Posterior vena cava (tissue), 2 donors: ENCODE results near the gene MOGAT2. TPM values are rescaled to one million over a fixed set of nuclear protein-coding genes. Genes with fewer than 3 reads are reported as not detected.
"Not testable (repeated sequence)": the region's sequence is repeated elsewhere in the genome, so short reads cannot be mapped to it uniquely, and the experiment has no call there.

Source experiments
- DNase-seq: peaks from one replicate; pipeline ENCODE4 v3.0.0-alpha.2; 2020; ENCODE audit warnings: low spot score
- intact Hi-C, 2 donors: fragments of 100-400 bp; cut with DNase I; formaldehyde crosslinking; loops; one replicate each; pipeline versions ENCODE4 v1.14.1 to v1.14.2; 2022 to 2023
- long read RNA-seq, 2 donors: library from polyadenylated mRNA; unstranded; transcript quantifications; one replicate each; pipeline ENCODE4 v2.0.0, GENCODE V29; 2020 to 2021
- total RNA-seq, 2 donors: library from RNA; stranded (reverse); fragmentation: NEBNext Ultra II Directional; extraction: Animal tissue kit (Norgen Biotek cat#: 25700); gene quantifications; one replicate each; pipeline ENCODE4 v1.2.1, GENCODE V29; 2021
- donor health status: DM: yes; HTN: yes; CAD: no.
- donor health status: DM: yes; HTN: yes; CAD: no.

Gene MOGAT2
- total RNA-seq, result not detected
- long read RNA-seq, donor 1, result 0 reads
- long read RNA-seq, donor 2, result 0 reads

DNA sequence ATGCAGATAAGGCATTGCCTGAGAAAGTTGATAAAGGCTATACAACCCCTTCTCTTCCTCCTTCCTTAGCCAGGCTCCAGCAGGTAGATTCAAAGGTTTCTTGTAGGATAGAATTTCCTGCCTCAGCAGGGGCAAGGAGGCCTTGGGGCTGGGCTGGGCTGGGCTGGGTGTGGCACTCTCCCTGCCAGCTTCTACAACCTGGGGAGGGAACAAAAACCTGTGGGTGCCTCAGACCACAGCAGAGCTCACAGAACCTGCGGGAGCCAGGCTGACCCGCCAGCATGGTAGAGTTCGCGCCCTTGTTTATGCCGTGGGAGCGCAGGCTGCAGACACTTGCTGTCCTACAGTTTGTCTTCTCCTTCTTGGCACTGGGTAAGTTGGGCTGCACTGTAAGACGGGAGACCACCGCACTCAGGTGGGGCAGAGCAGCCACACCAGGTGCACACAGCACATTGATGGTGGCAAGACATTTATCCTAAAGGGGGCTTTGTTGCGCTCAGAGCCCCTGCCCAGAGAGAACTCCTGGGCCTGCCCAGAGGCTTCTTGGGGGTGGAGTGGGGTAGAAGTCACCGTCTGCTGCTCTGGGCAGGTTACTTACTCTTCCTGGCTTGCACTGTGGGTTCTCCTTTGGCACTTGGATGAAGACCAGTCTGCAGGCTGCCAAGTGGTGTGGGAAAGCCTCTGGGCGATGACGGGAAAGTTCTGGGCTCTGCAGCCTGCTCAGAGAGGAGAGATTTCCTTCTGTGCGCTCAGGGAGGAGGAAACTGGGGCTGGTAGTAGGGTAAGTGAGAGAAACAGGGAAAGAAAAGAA is at the start of gene MOGAT2:
MOGAT2 (plus strand) TSS at position 231 of the 811 bp plus-strand sequence; CDS start at position 282, 51 bp downstream.
- intact Hi-C loops, result no loop called here
- DNase-seq, result peak; percentile 45

GRCh38 chr11:75668451-75669297 is 49.0 kb upstream of the MOGAT2 start, which contains the start of gene MAP6:
Gene MAP6 (minus strand): TSS chr11:75669038. CDS start chr11:75668369, 669 bp downstream.
- DNase-seq, result peak; percentile 79
- intact Hi-C loops, result no loop called here

- no peak for DNase-seq
- intact Hi-C loops, result no loop called here
These were observed 43.6 kb upstream of the MOGAT2 start for GRCh38 chr11:75673977-75674582.

GRCh38 chr11:75677275-75677674 is 40.4 kb upstream of the MOGAT2 start:
- DNase-seq, result no peak
- intact Hi-C loops, result no loop called here

GRCh38 chr11:75677909-75678308 is 39.7 kb upstream of the MOGAT2 start:
- no peak for DNase-seq
- intact Hi-C loops, result no loop called here

GRCh38 chr11:75678620-75679259 is 38.9 kb upstream of the MOGAT2 start:
- no peak for DNase-seq
- intact Hi-C loops, result no loop called here

GRCh38 chr11:75679566-75679965 is 38.1 kb upstream of the MOGAT2 start:
- intact Hi-C loops, result no loop called here
- DNase-seq, result no peak

DNA sequence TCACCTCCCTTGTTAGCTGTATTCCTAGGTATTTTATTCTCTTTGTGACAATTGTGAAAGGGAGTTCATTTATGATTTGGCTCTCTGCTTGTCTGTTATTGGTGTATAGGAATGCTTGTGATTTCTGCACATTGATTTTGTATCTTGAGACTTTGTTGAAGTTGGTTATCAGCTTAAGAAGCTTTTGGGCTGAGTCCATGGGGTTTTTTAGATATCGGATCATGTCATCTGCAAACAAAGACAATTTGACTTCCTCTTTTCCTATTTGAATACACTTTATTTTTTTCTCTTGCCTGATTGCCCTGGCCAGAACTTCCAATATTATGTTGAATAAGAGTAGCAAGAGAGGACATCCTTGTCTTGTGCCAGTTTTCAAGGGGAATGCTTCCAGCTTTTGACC is 33.8 kb upstream of the MOGAT2 start:
- DNase-seq, intact Hi-C loops: not testable (repeated sequence)

DNA sequence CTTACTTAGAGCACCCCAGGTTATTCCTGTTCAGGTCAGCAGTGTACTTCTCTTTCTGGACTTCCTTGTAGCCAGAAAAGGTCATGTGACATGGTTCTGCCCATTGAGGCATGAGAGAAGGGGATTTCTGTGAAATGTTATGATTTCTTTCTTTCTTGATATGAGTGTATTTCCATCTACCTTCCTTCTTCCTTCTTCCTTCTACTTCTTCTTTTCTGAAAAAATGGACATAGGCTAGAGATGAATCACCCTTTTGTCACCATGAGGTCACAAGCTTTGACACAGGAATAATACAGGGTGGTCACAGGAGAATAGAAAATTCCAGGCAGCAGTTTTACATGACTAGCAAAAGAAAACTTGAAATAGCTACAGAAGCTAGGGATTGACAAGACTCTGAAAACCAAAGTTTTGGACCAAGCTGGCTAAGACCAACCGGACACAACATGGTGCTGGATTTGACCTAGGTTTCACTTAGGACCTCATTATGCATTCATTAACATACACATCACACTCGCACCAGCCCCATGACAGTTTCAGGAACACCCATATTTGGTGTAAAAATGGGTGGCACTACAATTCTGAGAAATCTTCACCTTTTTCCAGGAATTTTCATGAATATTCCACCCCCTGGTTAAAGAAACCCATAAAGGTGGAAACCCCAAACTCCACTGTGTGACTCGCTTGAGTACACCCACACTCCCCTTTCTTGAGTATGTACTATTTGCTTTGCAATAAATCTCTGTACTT is 27.6 kb upstream of the MOGAT2 start:
- intact Hi-C loops, result no loop called here
- DNase-seq, result no peak

DNA sequence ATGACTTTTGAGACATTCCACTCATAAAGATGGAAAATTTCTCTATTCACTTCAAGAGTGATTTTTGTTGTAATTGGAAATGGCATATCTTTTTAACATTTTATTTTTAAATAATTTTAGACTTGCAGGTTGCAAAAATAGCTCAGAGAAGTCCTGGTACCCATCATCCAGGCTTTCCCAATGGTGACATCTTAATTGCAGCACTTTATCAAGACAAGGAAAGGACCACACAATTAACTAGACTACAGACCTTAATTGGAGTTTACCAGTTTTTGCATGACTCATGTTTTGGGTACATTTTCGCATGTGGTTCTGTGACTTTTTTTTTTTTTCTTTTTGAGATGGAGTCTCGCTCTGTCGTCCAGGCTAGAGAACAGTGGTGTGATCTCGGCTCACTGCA is 25.8 kb upstream of the MOGAT2 start:
- intact Hi-C loops, result no loop called here
- DNase-seq, result no peak

- DNase-seq, result no peak
- intact Hi-C loops, result no loop called here
These were observed 19.6 kb upstream of the MOGAT2 start for GRCh38 chr11:75697906-75698581.

DNA sequence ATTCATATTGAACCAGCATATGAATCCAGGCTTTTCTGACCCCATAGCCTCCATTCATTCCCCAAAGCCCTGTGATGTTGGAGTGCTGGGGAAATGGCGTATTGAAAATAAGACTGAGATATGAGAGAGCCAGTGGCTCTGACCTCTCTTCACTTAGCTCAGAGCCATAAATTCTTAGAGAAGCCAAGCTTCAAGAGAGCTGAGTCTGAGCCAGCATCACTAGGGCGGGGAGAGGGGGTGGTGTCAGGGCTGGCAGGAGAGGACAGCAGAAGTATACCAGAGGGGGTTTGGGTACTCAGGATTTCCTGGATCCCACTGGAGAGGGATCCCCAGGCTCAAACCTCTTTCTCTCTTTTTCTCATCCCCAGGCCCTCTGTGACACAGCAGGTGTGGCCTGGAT is 16.7 kb upstream of the MOGAT2 start:
- DNase-seq, result no peak
- intact Hi-C loops, result no loop called here

GRCh38 chr11:75703695-75704237 is 13.9 kb upstream of the MOGAT2 start:
- DNase-seq, result no peak
- intact Hi-C loops, result no loop called here

DNA sequence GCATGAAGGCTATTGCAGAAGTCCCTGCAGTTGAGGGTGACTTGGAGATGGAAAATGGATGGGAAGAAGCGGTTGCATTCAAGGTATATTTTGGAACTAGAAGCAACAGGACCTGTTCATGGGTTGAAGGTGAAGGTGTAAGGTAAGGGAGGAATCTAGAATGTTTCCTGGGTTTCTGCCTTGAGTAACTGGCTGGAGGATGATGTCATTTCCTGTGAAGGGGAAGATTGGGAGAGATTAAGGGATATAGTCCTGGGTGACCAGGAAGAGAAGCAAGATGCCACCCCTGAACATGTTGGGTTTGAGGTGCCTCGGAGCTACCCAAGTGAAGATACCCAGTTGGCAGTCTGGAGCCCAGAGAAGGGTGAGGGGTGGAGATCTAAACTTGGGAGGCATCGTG is 12.1 kb upstream of the MOGAT2 start:
- DNase-seq, result no peak
- intact Hi-C loops, result no loop called here

- intact Hi-C loops, result no loop called here
- DNase-seq, result peak; percentile 88
These were observed 11.3 kb upstream of the MOGAT2 start for GRCh38 chr11:75706260-75706729.

DNA sequence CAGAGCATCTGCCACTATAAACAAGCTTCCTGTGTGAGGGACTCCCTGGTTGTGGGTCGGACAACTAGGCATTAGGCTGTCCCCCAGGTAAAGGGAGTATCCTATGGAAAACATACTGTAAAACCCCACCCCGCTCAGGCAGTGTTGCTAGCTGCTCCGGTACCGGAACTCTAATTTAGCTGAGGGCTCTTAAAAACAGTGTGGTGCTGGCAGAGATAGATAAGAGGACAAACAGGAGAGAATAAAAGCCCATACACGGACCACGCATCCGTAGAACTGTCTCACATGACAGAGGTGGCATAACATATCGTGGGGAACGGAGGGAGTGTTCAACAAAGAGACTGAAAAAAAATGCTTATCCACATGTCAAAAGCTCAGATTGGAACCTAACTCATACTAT is 3.4 kb upstream of the MOGAT2 start:
- intact Hi-C loops, result no loop called here
- peak; percentile 13 for DNase-seq

DNA sequence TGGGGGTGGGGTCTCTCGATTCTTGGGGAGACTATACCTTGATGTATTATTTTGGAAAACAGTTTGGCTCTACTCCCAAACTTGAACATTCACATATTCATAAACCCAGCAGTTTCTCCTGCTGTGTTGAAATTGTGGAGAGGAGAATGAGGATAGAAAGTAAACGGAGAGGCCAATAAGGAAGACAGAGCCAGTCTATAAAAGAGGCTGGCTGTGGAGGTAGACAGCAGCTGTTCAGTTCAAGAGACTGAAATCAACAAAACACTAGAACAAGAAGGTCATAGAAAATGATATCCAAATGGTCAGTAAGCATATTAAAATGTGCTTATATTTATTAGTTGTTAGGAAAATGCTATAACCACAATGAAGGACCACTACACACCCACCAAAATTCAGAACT is 1.9 kb upstream of the MOGAT2 start:
- intact Hi-C loops, result no loop called here
- no peak for DNase-seq

DNA sequence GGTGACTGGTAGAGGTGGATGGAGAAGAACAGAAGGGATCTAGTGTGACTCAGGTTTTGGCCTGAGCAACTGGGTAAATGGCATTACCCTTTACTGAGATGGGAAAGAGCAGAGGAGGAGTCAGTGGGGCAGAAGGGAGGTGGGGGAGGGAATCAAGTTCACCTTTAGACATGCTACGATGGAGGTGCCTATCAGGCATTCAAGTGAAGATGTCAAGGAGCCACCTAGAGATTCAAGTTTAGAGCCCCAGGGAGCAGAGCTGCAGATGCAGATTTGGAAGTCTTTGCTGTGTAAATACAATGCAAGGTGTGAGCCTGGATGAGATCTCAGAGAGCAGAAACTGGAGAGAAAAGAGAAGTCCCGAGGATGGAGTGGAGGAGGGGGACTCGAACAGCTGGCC is 979 bp upstream of the MOGAT2 start:
- DNase-seq, result no peak
- intact Hi-C loops, result no loop called here
